ENCODE measurements around the gene MAMDC4.

GRCh38 chr9:136903041-136903554 is 51.0 kb downstream of the MAMDC4 start:
- TF ChIP-seq NR1H2 (CRISPR knock-in tag; IDR thresholded peaks at IDR 0.05) = no peak
- no peak for TF ChIP-seq ATF2 (CRISPR knock-in tag; IDR thresholded peaks at IDR 0.05; ENCODE audit: borderline replicate concordance, low read depth)
- TF ChIP-seq, protein P1, sequence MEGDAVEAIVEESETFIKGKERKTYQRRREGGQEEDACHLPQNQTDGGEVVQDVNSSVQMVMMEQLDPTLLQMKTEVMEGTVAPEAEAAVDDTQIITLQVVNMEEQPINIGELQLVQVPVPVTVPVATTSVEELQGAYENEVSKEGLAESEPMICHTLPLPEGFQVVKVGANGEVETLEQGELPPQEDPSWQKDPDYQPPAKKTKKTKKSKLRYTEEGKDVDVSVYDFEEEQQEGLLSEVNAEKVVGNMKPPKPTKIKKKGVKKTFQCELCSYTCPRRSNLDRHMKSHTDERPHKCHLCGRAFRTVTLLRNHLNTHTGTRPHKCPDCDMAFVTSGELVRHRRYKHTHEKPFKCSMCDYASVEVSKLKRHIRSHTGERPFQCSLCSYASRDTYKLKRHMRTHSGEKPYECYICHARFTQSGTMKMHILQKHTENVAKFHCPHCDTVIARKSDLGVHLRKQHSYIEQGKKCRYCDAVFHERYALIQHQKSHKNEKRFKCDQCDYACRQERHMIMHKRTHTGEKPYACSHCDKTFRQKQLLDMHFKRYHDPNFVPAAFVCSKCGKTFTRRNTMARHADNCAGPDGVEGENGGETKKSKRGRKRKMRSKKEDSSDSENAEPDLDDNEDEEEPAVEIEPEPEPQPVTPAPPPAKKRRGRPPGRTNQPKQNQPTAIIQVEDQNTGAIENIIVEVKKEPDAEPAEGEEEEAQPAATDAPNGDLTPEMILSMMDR (IDR thresholded peaks at IDR 0.05) = no peak
